NCI-H1105 (cell line): ENCODE measurements around the gene HNRNPA2B1.

Experiments used
- DNase-seq: peaks from one replicate; lab custom pipeline; 2025; lab: John Stamatoyannopoulos, UW

Gene HNRNPA2B1

DNA sequence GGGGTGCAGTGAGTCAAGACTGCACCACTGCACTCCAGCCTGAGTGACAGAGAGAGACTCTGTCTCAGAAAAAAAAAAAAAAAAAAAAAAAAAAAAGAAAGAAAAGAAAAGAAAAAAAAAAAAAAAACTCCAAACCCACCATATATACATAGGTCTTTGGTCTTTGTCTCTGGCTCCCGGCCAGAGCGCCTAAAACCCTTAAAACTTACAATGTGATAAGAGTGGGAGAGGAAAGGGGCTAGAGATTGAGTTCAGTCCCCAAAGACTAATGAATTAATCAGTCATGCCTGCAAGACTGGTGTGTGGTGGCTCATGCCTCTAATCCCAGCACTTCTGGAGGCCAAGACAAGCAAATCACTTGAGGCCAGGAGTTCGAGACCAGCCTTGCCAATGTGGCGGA is 55.3 kb downstream of the HNRNPA2B1 start:
- DNase-seq = no peak

DNA sequence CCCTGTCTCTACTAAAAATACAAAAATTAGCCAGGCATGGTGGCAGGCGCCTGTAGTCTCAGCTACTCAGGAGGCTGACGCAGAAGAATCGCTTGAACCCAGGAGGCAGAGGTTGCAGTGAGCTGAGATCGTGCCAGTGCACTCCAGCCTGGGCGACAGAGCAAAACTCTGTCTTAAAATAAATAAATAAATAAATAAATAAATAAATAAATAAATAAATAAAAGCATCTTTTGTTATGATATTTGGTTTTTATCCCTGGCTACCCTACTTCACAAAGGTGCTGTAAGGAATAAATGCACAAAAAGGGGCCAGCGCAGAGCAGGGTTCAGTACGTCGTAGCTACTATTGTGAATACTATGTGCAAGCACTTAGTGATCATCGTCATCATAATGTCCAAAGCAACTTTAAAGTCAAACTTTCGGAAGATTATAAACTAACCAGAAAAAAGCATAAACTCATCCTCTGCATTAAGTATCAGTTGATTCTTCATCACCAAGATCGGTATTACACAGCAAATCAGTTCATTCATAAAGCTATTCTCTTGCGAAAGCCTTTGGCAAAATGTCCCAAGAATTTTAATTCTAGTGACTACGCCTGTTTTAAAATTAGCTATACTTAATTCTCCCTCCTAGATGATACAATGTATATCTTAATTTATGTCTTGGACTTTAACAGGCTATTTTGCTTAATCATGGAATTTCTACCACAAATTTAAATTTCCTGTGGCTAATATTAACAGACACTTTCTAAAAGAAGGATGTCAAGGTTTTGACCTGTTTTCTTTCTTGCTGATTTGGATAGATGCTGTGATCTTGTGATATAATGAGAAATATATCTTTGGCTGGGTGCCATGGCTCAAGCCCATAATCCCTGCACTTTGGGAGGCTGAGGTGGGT is 56.1 kb downstream of the HNRNPA2B1 start:
- no peak for DNase-seq

- DNase-seq = no peak
These were observed 57.1 kb downstream of the HNRNPA2B1 start for GRCh38 chr7:26143298-26144048.

- no peak for DNase-seq
These were observed 59.5 kb downstream of the HNRNPA2B1 start for GRCh38 chr7:26141077-26141476.

GRCh38 chr7:26140380-26140779 is 60.2 kb downstream of the HNRNPA2B1 start:
- no peak for DNase-seq
